GM18502 (cell line): ENCODE measurements around the gene PSMB5.
"Not testable (repeated sequence)": the region's sequence is repeated elsewhere in the genome, so short reads cannot be mapped to it uniquely, and the experiment has no call there.

Experiments
- ATAC-seq: cut with Tn5 transposase; IDR thresholded peaks from one replicate; pipeline ENCODE4 v1.9.1; 2021; ENCODE audit warnings: mild to moderate bottlenecking; ENCODE audit not compliant: unreplicated experiment, poor library complexity

The PSMB5 gene

GRCh38 chr14:23020143-23021128, 14.3 kb downstream of the PSMB5 start:
- ATAC-seq, result no peak

GRCh38 chr14:23018107-23018506, 16.6 kb downstream of the PSMB5 start:
- ATAC-seq, result no peak

- no peak for ATAC-seq
Measured at GRCh38 chr14:23017091-23017490, 17.6 kb downstream of the PSMB5 start.

GRCh38 chr14:23015618-23016017, 19.1 kb downstream of the PSMB5 start:
- no peak for ATAC-seq

GRCh38 chr14:23013749-23014054, 21.0 kb downstream of the PSMB5 start:
- not testable (repeated sequence) for ATAC-seq

GRCh38 chr14:23013054-23013748, 21.5 kb downstream of the PSMB5 start:
- no peak for ATAC-seq

GRCh38 chr14:23009939-23010726, 24.6 kb downstream of the PSMB5 start, which contains the start of gene C14orf93:
TSS of gene C14orf93 (minus strand) at chr14:23010143. CDS start at chr14:22999023, 11,120 bp downstream.
- ATAC-seq, result peak; percentile 46

- ATAC-seq, result no peak
Measured at GRCh38 chr14:23009483-23009938, 25.2 kb downstream of the PSMB5 start.

GRCh38 chr14:23008831-23009230, 25.9 kb downstream of the PSMB5 start:
- no peak for ATAC-seq

GRCh38 chr14:23006544-23007419, 27.9 kb downstream of the PSMB5 start:
- ATAC-seq, result peak; percentile 93

GRCh38 chr14:23006188-23006534, 28.5 kb downstream of the PSMB5 start:
- ATAC-seq, result no peak

- no peak for ATAC-seq
Measured at GRCh38 chr14:23005451-23006187, 29.1 kb downstream of the PSMB5 start.

- not testable (repeated sequence) for ATAC-seq
Measured at GRCh38 chr14:23004274-23004673, 30.4 kb downstream of the PSMB5 start.

GRCh38 chr14:23002592-23002991, 32.1 kb downstream of the PSMB5 start:
- no peak for ATAC-seq

- no peak for ATAC-seq
Measured at GRCh38 chr14:23000860-23001259, 33.8 kb downstream of the PSMB5 start.

- no peak for ATAC-seq
Measured at GRCh38 chr14:22998329-22999012, 36.2 kb downstream of the PSMB5 start.

GRCh38 chr14:22997676-22998323, 36.9 kb downstream of the PSMB5 start:
- no peak for ATAC-seq
